ENCODE data around the gene DBR1. TPM values are rescaled to one million over a fixed set of nuclear protein-coding genes. Genes with fewer than 3 reads are reported as not detected.
A peak's percentile ranks its signal among the peaks of the same experiment; 100 is the strongest.

DBR1 gene
- total RNA-seq, 4 donors from 2014 or later, result 7.5 to 8.9 (median 7.8) TPM; not detected in 1

DNA sequence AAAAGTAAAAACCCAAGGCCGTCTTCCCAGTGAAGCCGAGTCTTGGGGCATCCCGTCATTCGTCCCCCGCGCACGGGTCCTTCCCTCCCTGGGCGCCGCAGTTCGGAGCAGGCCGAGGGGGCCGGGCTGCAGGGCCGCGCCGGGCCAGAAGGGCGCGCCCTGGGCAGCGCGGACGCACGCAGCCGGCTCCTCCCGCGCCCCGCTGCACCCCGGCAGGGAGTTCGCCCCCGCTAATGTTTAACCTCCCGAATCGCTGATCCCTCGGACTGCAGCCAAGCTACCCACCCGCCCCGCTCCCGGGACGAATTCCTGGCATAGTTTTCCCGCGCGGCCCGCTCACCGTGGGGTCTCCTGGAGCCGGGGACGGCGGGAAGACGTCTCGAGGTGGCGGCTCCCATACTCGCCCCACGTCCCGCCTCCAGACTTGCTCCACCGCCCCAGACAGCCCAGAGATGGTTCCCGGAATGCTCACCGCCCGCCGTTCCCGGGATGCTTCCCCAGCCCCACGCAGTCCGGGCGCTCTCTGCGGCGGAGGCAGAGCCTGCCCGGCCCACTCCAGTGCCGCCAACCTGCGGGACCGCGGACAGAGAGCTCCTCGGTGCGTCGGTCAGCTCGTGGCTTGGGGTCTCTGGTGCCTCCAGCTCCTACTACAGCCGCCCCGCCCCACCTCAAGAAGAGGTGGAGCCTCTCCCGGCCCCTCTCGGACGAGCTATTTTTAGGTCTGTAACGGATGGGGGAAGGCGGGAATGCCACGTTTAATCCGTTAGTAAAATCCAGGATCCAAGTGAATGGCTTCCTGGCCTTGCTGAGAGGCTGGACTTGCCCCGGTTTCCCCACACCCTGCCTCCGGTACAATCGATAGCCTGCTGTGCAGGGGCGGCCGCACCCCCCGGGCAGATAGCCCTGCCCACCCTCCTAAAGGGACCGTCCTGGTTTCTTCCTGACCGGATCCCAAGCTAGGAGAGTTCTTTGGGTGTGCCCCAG is 59.4 kb downstream of the DBR1 start, which contains the start of gene DZIP1L:
DZIP1L (minus strand) TSS at position 621 of the 984 bp plus-strand sequence. CDS start 11,637 bp downstream, outside the sequence.
- intact Hi-C loops (cut with DNase I; ENCODE audit: low total_unique reads), result no loop called here
- in situ Hi-C loops (cut with MboI; ENCODE audit: low pct_ligation_motif_present in 1 of 4, low pct_unique_long_range_greater_than_20kb in 1 of 4, low sequenced_read_pairs in 3 of 4), result loop anchor here in 3 of 4 donors (5.0 to 10.0 kb wide), 2 partner anchors 48 to 50 kb away; no protein-coding TSS in a partner anchor
- DNase-seq, result peak; percentile 37
- Histone ChIP-seq H3K27me3 (peaks cover 14% of the 10 kb centered on the region), H3K4me3 (peak within 1 kb of the TSS; percentile 52 to 73 (median 66)), H3K4me1 (peaks cover 3 to 17% (median 7%) of the 10 kb centered on the region in 4 donors), H3K27ac (peak within 1 kb of the TSS; percentile 80 to 96 (median 86)), H3K36me3 (no peaks in the 10 kb centered on the region), H3K9me3 (no peaks in the 10 kb centered on the region)
- WGBS, 2 donors (ENCODE audit: low coverage in 1 of 2), result 4% methylated on average over 82 of the region's 86 CpGs; no CpG with 5 or more reads in 1 of the 2 donors
- TF ChIP-seq CTCF (IDR thresholded peaks at IDR 0.05), result peak in 3 of 5 experiments; percentile 41 to 52 (median 49)
- TF ChIP-seq POLR2A (IDR thresholded peaks at IDR 0.05), result no peak
- TF ChIP-seq POLR2AphosphoS5 (IDR thresholded peaks at IDR 0.05), result peak in 2 of 3 donors; percentile 44 to 54

- DNase-seq, result no peak
- Histone ChIP-seq H3K4me3 (peak overlapping the region; percentile 52 to 73 (median 66)), H3K27ac (peak overlapping the region; percentile 80 to 96 (median 86)), H3K4me1 (peaks cover 3 to 17% (median 7%) of the 10 kb centered on the region in 4 donors), H3K9me3 (no peaks in the 10 kb centered on the region), H3K36me3 (no peaks in the 10 kb centered on the region), H3K27me3 (peaks cover 14% of the 10 kb centered on the region)
- TF ChIP-seq POLR2A (IDR thresholded peaks at IDR 0.05) (no peak), POLR2AphosphoS5 (IDR thresholded peaks at IDR 0.05) (no peak), CTCF (IDR thresholded peaks at IDR 0.05) (no peak), EP300 (IDR thresholded peaks at IDR 0.05; ENCODE audit: low read depth) (no peak)
- 40 to 42% methylated on average over 1 to 8 of the region's 9 CpGs for WGBS, 2 donors (ENCODE audit: low coverage in 1 of 2)
- in situ Hi-C loops (cut with MboI; ENCODE audit: low pct_ligation_motif_present in 1 of 4, low pct_unique_long_range_greater_than_20kb in 1 of 4, low sequenced_read_pairs in 3 of 4) (loop anchor here in 1 of 4 donors (10.0 kb wide), 1 partner anchor 50 kb away; no protein-coding TSS in a partner anchor), intact Hi-C loops (cut with DNase I; ENCODE audit: low total_unique reads) (no loop called here)
Observed at GRCh38 chr3:138114431-138114918, 60.2 kb downstream of the DBR1 start.

- no peak for DNase-seq
- H3K9me3 ChIP-seq, result no peaks in the 10 kb centered on the region
- in situ Hi-C loops (cut with MboI; ENCODE audit: low pct_ligation_motif_present in 1 of 4, low pct_unique_long_range_greater_than_20kb in 1 of 4, low sequenced_read_pairs in 3 of 4) (loop anchor here in 1 of 4 donors (10.0 kb wide), 1 partner anchor 49 kb away; no protein-coding TSS in a partner anchor), intact Hi-C loops (cut with DNase I; ENCODE audit: low total_unique reads) (no loop called here)
- no peak overlapping the region for H3K4me3 ChIP-seq
- H3K36me3 ChIP-seq, result no peaks in the 10 kb centered on the region
- H3K27ac ChIP-seq, result no peak overlapping the region
- TF ChIP-seq EP300 (IDR thresholded peaks at IDR 0.05; ENCODE audit: low read depth) (no peak), POLR2AphosphoS5 (IDR thresholded peaks at IDR 0.05) (no peak), POLR2A (IDR thresholded peaks at IDR 0.05) (no peak), CTCF (IDR thresholded peaks at IDR 0.05) (no peak)
- H3K4me1 ChIP-seq, result peaks cover 3 to 17% (median 7%) of the 10 kb centered on the region in 4 donors
- 47% methylated on average over 1 of the region's 1 CpG; no CpG with 5 or more reads in 1 of the 2 donors for WGBS, 2 donors (ENCODE audit: low coverage in 1 of 2)
- H3K27me3 ChIP-seq, result peaks cover 14% of the 10 kb centered on the region
Observed at GRCh38 chr3:138113326-138113725, 61.4 kb downstream of the DBR1 start.

DNA sequence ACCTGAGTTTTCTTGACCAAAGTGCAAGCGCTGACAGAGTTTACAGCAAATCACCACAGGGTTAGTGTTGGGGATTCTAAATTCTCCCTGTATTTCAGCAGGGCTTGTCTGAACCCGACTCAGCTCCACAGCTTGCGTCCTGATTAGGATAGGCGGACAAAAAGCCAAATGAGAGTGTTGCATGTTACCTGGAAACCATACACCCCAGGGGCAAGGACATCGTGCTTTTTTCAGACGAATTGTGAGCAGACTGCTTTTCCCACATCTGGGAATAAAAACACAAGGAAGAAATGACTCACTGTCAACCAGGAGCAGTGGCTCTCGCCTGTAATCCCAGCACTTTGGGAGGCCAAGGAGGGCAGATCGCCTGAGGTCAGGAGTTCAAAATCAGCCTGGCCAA is 62.4 kb downstream of the DBR1 start:
- intact Hi-C loops (cut with DNase I; ENCODE audit: low total_unique reads) (no loop called here), in situ Hi-C loops (cut with MboI; ENCODE audit: low pct_ligation_motif_present in 1 of 4, low pct_unique_long_range_greater_than_20kb in 1 of 4, low sequenced_read_pairs in 3 of 4) (loop anchor here in 1 of 4 donors (10.0 kb wide), 1 partner anchor 48 kb away; no protein-coding TSS in a partner anchor)
- DNase-seq, result no peak
- no peak for TF ChIP-seq EP300 (IDR thresholded peaks at IDR 0.05; ENCODE audit: low read depth)
- no peak for TF ChIP-seq POLR2AphosphoS5 (IDR thresholded peaks at IDR 0.05)
- TF ChIP-seq POLR2A (IDR thresholded peaks at IDR 0.05), result no peak
- no peak for TF ChIP-seq CTCF (IDR thresholded peaks at IDR 0.05)
- Histone ChIP-seq H3K4me3 (no peak overlapping the region), H3K9me3 (no peaks in the 10 kb centered on the region), H3K27ac (no peak overlapping the region), H3K36me3 (no peaks in the 10 kb centered on the region), H3K4me1 (peaks cover 3 to 17% (median 7%) of the 10 kb centered on the region in 4 donors), H3K27me3 (peaks cover 14% of the 10 kb centered on the region)
- WGBS, 2 donors (ENCODE audit: low coverage in 1 of 2), result 74 to 93% methylated on average over 3 to 8 of the region's 8 CpGs

All from transverse colon (tissue), 4 donors.